ENCODE measurements around the gene GUCA2A.

- TF ChIP-seq, protein P1, sequence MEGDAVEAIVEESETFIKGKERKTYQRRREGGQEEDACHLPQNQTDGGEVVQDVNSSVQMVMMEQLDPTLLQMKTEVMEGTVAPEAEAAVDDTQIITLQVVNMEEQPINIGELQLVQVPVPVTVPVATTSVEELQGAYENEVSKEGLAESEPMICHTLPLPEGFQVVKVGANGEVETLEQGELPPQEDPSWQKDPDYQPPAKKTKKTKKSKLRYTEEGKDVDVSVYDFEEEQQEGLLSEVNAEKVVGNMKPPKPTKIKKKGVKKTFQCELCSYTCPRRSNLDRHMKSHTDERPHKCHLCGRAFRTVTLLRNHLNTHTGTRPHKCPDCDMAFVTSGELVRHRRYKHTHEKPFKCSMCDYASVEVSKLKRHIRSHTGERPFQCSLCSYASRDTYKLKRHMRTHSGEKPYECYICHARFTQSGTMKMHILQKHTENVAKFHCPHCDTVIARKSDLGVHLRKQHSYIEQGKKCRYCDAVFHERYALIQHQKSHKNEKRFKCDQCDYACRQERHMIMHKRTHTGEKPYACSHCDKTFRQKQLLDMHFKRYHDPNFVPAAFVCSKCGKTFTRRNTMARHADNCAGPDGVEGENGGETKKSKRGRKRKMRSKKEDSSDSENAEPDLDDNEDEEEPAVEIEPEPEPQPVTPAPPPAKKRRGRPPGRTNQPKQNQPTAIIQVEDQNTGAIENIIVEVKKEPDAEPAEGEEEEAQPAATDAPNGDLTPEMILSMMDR (IDR thresholded peaks at IDR 0.05; ENCODE audit: insufficient read depth, low read depth, low read length): no peak
- no peak for TF ChIP-seq EZH2 (IDR thresholded peaks at IDR 0.05; ENCODE audit: insufficient read depth, low read length)
Measured at GRCh38 chr1:42163536-42164503, 725 bp downstream of the GUCA2A start.

All from astrocyte (in vitro differentiated cells and primary cell).